ENCODE data around the gene CHST9. TPM values are rescaled to one million over a fixed set of nuclear protein-coding genes. Genes with fewer than 3 reads are reported as not detected.
A peak's percentile ranks its signal among the peaks of the same experiment; 100 is the strongest.

The CHST9 gene
- total and polyA plus RNA-seq, 4 donors: 0.42 to 6.4 (median 1.4) TPM

DNA sequence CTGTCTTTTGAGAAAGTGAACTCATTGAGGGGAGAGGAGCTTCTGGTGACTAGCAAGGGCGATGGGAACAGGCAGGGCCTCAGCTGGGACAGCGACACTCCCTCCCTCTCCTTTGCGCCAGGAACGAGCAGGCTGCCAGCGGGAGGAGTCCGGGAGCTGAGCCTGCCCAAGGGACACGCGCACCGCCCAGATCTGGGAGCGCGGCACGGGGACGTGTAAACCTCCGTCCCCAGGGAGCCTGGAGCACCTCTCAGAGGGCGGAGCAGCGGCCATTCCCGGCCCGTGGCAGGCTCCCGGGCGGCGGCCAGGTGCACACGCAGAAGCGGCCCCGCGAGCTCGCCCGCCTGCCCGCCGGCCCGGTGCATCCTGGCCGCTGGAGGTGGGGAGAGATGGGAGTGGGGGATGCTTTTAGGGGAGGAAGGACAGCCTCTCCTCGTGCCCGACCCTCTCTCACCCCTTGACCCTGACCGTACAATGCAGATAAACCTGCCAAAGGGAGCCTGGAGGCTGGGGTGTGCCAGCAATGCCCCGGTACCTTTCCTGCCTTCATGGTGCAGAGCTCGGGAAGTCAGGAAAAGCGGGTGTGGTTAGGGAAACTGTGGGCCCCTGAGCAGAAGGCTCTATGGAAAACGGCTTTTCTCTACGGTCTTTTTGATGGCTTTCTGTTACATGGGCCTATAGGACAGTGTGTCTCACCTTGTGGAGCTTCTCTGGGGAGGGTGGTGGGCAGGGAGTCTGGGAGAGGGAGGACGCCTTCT, 321.8 kb downstream of the CHST9 start:
- DNase-seq (ENCODE audit: low spot score): peak; percentile 38
- H3K9ac ChIP-seq (ENCODE audit: low read depth in 1 of 2, low read length in 2 of 2): no peak overlapping the region
- no peaks in the 10 kb centered on the region for H3K36me3 ChIP-seq (ENCODE audit: control insufficient read depth in 4 of 4, insufficient read depth in 3 of 4, low read depth in 1 of 4, low read length in 3 of 4)
- 7% methylated on average over 40 of the region's 40 CpGs for WGBS
- no peaks in the 10 kb centered on the region for H3K9me3 ChIP-seq (ENCODE audit: control insufficient read depth in 4 of 4, low read length in 3 of 4)
- H3K27me3 ChIP-seq (ENCODE audit: control insufficient read depth in 4 of 4, insufficient read depth in 4 of 4, low read length in 3 of 4): no peaks in the 10 kb centered on the region
- H3K27ac ChIP-seq (ENCODE audit: low read depth in 1 of 2, low read length in 2 of 2): no peak overlapping the region
- H3K4me3 ChIP-seq (ENCODE audit: low read depth in 1 of 3, low read length in 3 of 3): peak overlapping the region in 2 of 3 donors; percentile 38 to 54
- TF ChIP-seq RXRA (IDR thresholded peaks at IDR 0.05): peak in 1 of 2 donors; percentile 7
- TF ChIP-seq YY1 (IDR thresholded peaks at IDR 0.05): peak; percentile 74
- no peak for TF ChIP-seq TAF1 (conservative IDR thresholded peaks at IDR 0.05)
- no peak for TF ChIP-seq SP1 (IDR thresholded peaks at IDR 0.05)
- TF ChIP-seq FOXA1 (IDR thresholded peaks at IDR 0.05): no peak
- peak in 1 of 2 donors; percentile 25 for TF ChIP-seq RAD21 (IDR thresholded peaks at IDR 0.05)
- TF ChIP-seq, protein P1, sequence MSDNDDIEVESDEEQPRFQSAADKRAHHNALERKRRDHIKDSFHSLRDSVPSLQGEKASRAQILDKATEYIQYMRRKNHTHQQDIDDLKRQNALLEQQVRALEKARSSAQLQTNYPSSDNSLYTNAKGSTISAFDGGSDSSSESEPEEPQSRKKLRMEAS (IDR thresholded peaks at IDR 0.05): peak; percentile 11
- H3K4me1 ChIP-seq (ENCODE audit: control insufficient read depth in 4 of 4, insufficient read depth in 4 of 4, low read length in 3 of 4): peaks cover 0 to 8% (median 5%) of the 10 kb centered on the region in 4 donors

DNA sequence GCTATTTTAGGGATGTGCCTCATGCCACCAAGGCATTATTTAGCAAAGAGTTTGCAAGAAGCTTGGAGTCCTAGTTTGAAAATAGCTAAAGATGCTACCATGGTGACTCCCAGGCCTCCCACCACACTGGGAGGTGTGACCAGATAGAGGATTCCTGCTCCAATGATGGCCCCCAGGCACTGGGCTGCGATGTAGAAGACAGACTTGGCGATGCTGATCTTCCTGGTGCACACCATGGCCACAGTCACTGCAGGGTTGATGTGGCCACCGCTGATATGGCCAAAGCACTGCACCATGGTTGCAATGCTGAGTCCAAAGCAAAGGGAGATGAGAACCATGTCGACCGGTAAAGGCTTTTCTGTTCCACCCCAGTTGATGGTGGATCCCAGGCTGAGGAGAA, 323.0 kb downstream of the CHST9 start:
- no peaks in the 10 kb centered on the region for H3K36me3 ChIP-seq (ENCODE audit: control insufficient read depth in 4 of 4, insufficient read depth in 3 of 4, low read depth in 1 of 4, low read length in 3 of 4)
- TF ChIP-seq YY1 (IDR thresholded peaks at IDR 0.05) (no peak), TAF1 (conservative IDR thresholded peaks at IDR 0.05) (no peak), SP1 (IDR thresholded peaks at IDR 0.05) (no peak), RXRA (IDR thresholded peaks at IDR 0.05) (no peak)
- TF ChIP-seq, protein P2, sequence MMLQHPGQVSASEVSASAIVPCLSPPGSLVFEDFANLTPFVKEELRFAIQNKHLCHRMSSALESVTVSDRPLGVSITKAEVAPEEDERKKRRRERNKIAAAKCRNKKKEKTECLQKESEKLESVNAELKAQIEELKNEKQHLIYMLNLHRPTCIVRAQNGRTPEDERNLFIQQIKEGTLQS (IDR thresholded peaks at IDR 0.05): no peak
- H3K9ac ChIP-seq (ENCODE audit: low read depth in 1 of 2, low read length in 2 of 2): no peak overlapping the region
- H3K4me1 ChIP-seq (ENCODE audit: control insufficient read depth in 4 of 4, insufficient read depth in 4 of 4, low read length in 3 of 4): peaks cover 0 to 8% (median 5%) of the 10 kb centered on the region in 4 donors
- H3K9me3 ChIP-seq (ENCODE audit: control insufficient read depth in 4 of 4, low read length in 3 of 4): no peaks in the 10 kb centered on the region
- no peak for DNase-seq (ENCODE audit: low spot score)
- H3K27me3 ChIP-seq (ENCODE audit: control insufficient read depth in 4 of 4, insufficient read depth in 4 of 4, low read length in 3 of 4): no peaks in the 10 kb centered on the region
- no peak overlapping the region for H3K27ac ChIP-seq (ENCODE audit: low read depth in 1 of 2, low read length in 2 of 2)
- 86% methylated on average over 5 of the region's 5 CpGs for WGBS
- no peak overlapping the region for H3K4me3 ChIP-seq (ENCODE audit: low read depth in 1 of 3, low read length in 3 of 3)

All from liver (tissue), 9 donors.